ENCODE data around the gene SHPK.

Gene SHPK

GRCh38 chr17:3657874-3658783, 22.1 kb upstream of the SHPK start:
- H3K27ac ChIP-seq (ENCODE audit: low read length), result no peak overlapping the region
- no peak overlapping the region for H3K4me2 ChIP-seq (ENCODE audit: low read depth, low read length)
- no peak overlapping the region for H3K4me3 ChIP-seq (ENCODE audit: low read length)
- no peak overlapping the region for H3K9ac ChIP-seq (ENCODE audit: low read length)
- H3K79me2 ChIP-seq (ENCODE audit: low read length), result no peaks in the 10 kb centered on the region
- no peaks in the 10 kb centered on the region for H4K20me1 ChIP-seq (ENCODE audit: insufficient read depth, low read length)
- no peaks in the 10 kb centered on the region for H3F3A ChIP-seq (ENCODE audit: insufficient read depth, low read length)
- H3K27me3 ChIP-seq (replicated peaks; ENCODE audit: insufficient read depth, low read length), result no peaks in the 10 kb centered on the region
- H2AFZ ChIP-seq (ENCODE audit: low read length), result no peak overlapping the region
- H3K9me2 ChIP-seq (replicated peaks; ENCODE audit: insufficient read depth, low read length), result no peaks in the 10 kb centered on the region
- no peaks in the 10 kb centered on the region for H3K36me3 ChIP-seq (replicated peaks; ENCODE audit: insufficient read depth, low read length)
- TF ChIP-seq EZH2phosphoT487 (IDR thresholded peaks at IDR 0.05; ENCODE audit: low read length) (no peak), CTCF (IDR thresholded peaks at IDR 0.05; ENCODE audit: low read length) (no peak), EZH2 (optimal IDR thresholded peaks at IDR 0.05; ENCODE audit: low read depth, low read length) (no peak)
- H3K4me1 ChIP-seq (ENCODE audit: low read length), result no peaks in the 10 kb centered on the region
- no peaks in the 10 kb centered on the region for H3K9me3 ChIP-seq (replicated peaks; ENCODE audit: insufficient read depth, low read length)
- peak; percentile 3 for DNase-seq

GRCh38 chr17:3657588-3657869, 21.5 kb upstream of the SHPK start:
- Histone ChIP-seq H4K20me1 (ENCODE audit: insufficient read depth, low read length) (no peaks in the 10 kb centered on the region), H2AFZ (ENCODE audit: low read length) (no peak overlapping the region), H3K9me2 (replicated peaks; ENCODE audit: insufficient read depth, low read length) (no peaks in the 10 kb centered on the region), H3K79me2 (ENCODE audit: low read length) (no peaks in the 10 kb centered on the region), H3K27me3 (replicated peaks; ENCODE audit: insufficient read depth, low read length) (no peaks in the 10 kb centered on the region), H3K4me2 (ENCODE audit: low read depth, low read length) (no peak overlapping the region), H3K4me1 (ENCODE audit: low read length) (no peaks in the 10 kb centered on the region), H3K9ac (ENCODE audit: low read length) (no peak overlapping the region), H3K27ac (ENCODE audit: low read length) (no peak overlapping the region), H3F3A (ENCODE audit: insufficient read depth, low read length) (no peaks in the 10 kb centered on the region), H3K4me3 (ENCODE audit: low read length) (no peak overlapping the region), H3K36me3 (replicated peaks; ENCODE audit: insufficient read depth, low read length) (no peaks in the 10 kb centered on the region), H3K9me3 (replicated peaks; ENCODE audit: insufficient read depth, low read length) (no peaks in the 10 kb centered on the region)
- TF ChIP-seq EZH2 (optimal IDR thresholded peaks at IDR 0.05; ENCODE audit: low read depth, low read length), result no peak
- TF ChIP-seq EZH2phosphoT487 (IDR thresholded peaks at IDR 0.05; ENCODE audit: low read length), result no peak
- no peak for TF ChIP-seq CTCF (IDR thresholded peaks at IDR 0.05; ENCODE audit: low read length)
- no peak for DNase-seq

- no peaks in the 10 kb centered on the region for H3K27me3 ChIP-seq (replicated peaks; ENCODE audit: insufficient read depth, low read length)
- no peaks in the 10 kb centered on the region for H3K4me1 ChIP-seq (ENCODE audit: low read length)
- DNase-seq, result peak; percentile 2
- no peaks in the 10 kb centered on the region for H4K20me1 ChIP-seq (ENCODE audit: insufficient read depth, low read length)
- no peak overlapping the region for H3K4me2 ChIP-seq (ENCODE audit: low read depth, low read length)
- no peaks in the 10 kb centered on the region for H3F3A ChIP-seq (ENCODE audit: insufficient read depth, low read length)
- H3K36me3 ChIP-seq (replicated peaks; ENCODE audit: insufficient read depth, low read length), result no peaks in the 10 kb centered on the region
- no peak overlapping the region for H3K9ac ChIP-seq (ENCODE audit: low read length)
- no peak overlapping the region for H3K4me3 ChIP-seq (ENCODE audit: low read length)
- no peaks in the 10 kb centered on the region for H3K9me2 ChIP-seq (replicated peaks; ENCODE audit: insufficient read depth, low read length)
- TF ChIP-seq CTCF (IDR thresholded peaks at IDR 0.05; ENCODE audit: low read length), result no peak
- TF ChIP-seq EZH2 (optimal IDR thresholded peaks at IDR 0.05; ENCODE audit: low read depth, low read length), result no peak
- TF ChIP-seq EZH2phosphoT487 (IDR thresholded peaks at IDR 0.05; ENCODE audit: low read length), result no peak
- no peaks in the 10 kb centered on the region for H3K9me3 ChIP-seq (replicated peaks; ENCODE audit: insufficient read depth, low read length)
- H3K27ac ChIP-seq (ENCODE audit: low read length), result no peak overlapping the region
- H2AFZ ChIP-seq (ENCODE audit: low read length), result no peak overlapping the region
- no peaks in the 10 kb centered on the region for H3K79me2 ChIP-seq (ENCODE audit: low read length)
These were observed 20.9 kb upstream of the SHPK start for GRCh38 chr17:3656755-3657587.

Data from MM.1S (cell line).